Naive thymus-derived CD4-positive, alpha-beta T cell (primary cell): ENCODE data around the gene CYRIA. TPM values are rescaled to one million over a fixed set of nuclear protein-coding genes. Genes with fewer than 3 reads are reported as not detected.

Source experiments
- ATAC-seq: fragments of 150-1000 bp; cut with Tn5 transposase; 2 replicates; pipeline ENCODE4 v1.10.0; 2021; ENCODE audit warnings: mild to moderate bottlenecking, moderate library complexity
- CTCF ChIA-PET: fragments of 350-600 bp; sonication (Branson Sonifier 250); formaldehyde crosslinking; loops from one replicate; lab custom pipeline; 2021; ENCODE audit warnings: antibody characterized with exemption; lab: Charles Lee
- POLR2A ChIA-PET: fragments of 350-600 bp; sonication (Branson Sonifier 250); formaldehyde crosslinking; loops from one replicate; lab custom pipeline; 2021; ENCODE audit warnings: antibody characterized with exemption, inconsistent platforms; lab: Charles Lee
- DNase-seq, 9 donors: peaks; one replicate each; pipeline versions ENCODE4 v3.0.0 to v3.0.0-alpha.2; 2020 to 2022; ENCODE audit warnings: mixed read lengths in 1 of 9
- H3K27ac ChIP-seq: one replicate; pipeline ENCODE4 v1.7.0; 2013; ENCODE audit warnings: mild to moderate bottlenecking, low read depth, low read length, moderate library complexity
- H3K27me3 ChIP-seq, 2 donors: one replicate each; pipeline ENCODE4 v1.7.0; 2013; ENCODE audit warnings: low read length in 2 of 2, mild to moderate bottlenecking in 2 of 2, moderate library complexity in 2 of 2; ENCODE audit not compliant: control insufficient read depth in 2 of 2, insufficient read depth in 2 of 2
- H3K36me3 ChIP-seq, 3 experiments: 1 replicate in 2 of 3; 2 replicates in 1 of 3; pipeline ENCODE4 v1.7.0; 2013; ENCODE audit warnings: low read length in 3 of 3, mild to moderate bottlenecking in 3 of 3, moderate library complexity in 1 of 3; ENCODE audit not compliant: insufficient read depth in 3 of 3, control insufficient read depth in 2 of 3
- H3K4me1 ChIP-seq, 2 donors: one replicate each; pipeline ENCODE4 v1.7.0; 2013; ENCODE audit warnings: low read length in 2 of 2, mild to moderate bottlenecking in 2 of 2, moderate library complexity in 1 of 2; ENCODE audit not compliant: control insufficient read depth in 2 of 2, insufficient read depth in 2 of 2
- H3K4me3 ChIP-seq: 2 replicates; pipeline ENCODE4 v1.7.0; 2013; ENCODE audit warnings: mild to moderate bottlenecking, low read length
- H3K9me3 ChIP-seq, 3 experiments: 1 replicate in 2 of 3; 2 replicates in 1 of 3; pipeline ENCODE4 v1.7.0; 2013; ENCODE audit warnings: low read length in 3 of 3; ENCODE audit not compliant: control insufficient read depth in 2 of 3
- H3K27ac Mint-ChIP-seq, 9 donors: one replicate each; pipeline ENCODE4 v1.8.0; 2020 to 2022; ENCODE audit warnings: mixed read lengths in 9 of 9, mild to moderate bottlenecking in 8 of 9, moderate library complexity in 5 of 9, inconsistent platforms in 2 of 9
- H3K27me3 Mint-ChIP-seq, 5 donors: one replicate each; pipeline ENCODE4 v1.8.0; 2021 to 2022; ENCODE audit warnings: mixed read lengths in 5 of 5, mild to moderate bottlenecking in 1 of 5
- H3K36me3 Mint-ChIP-seq, 5 donors: one replicate each; pipeline ENCODE4 v1.8.0; 2020 to 2022; ENCODE audit warnings: mixed read lengths in 5 of 5, mild to moderate bottlenecking in 3 of 5, inconsistent platforms in 1 of 5
- H3K4me1 Mint-ChIP-seq, 7 donors: one replicate each; pipeline ENCODE4 v1.8.0; 2020 to 2022; ENCODE audit warnings: mixed read lengths in 7 of 7, mild to moderate bottlenecking in 3 of 7, inconsistent platforms in 1 of 7
- H3K4me3 Mint-ChIP-seq, 10 donors: one replicate each; pipeline ENCODE4 v1.8.0; 2020 to 2022; ENCODE audit warnings: mild to moderate bottlenecking in 10 of 10, mixed read lengths in 10 of 10, moderate library complexity in 6 of 10, inconsistent platforms in 2 of 10
- H3K9me3 Mint-ChIP-seq, 11 donors: one replicate each; pipeline ENCODE4 v1.8.0; 2020 to 2022; ENCODE audit warnings: mixed read lengths in 11 of 11, mild to moderate bottlenecking in 4 of 11, inconsistent platforms in 1 of 11, moderate library complexity in 1 of 11
- intact Hi-C, 2 donors: fragments of 100-400 bp; cut with micrococcal nuclease; formaldehyde crosslinking; loops; one replicate each; pipeline ENCODE4 v1.15.1; 2023
- polyA plus RNA-seq, 2 donors: library from polyadenylated mRNA; unstranded; fragments of 300-500 nt; fragmentation: Illumina TruSeq; gene quantifications; one replicate each; pipeline ENCODE4 v1.2.3, GENCODE V29; 2021
- total RNA-seq, 6 experiments: library from RNA in 5 of 6; stranded (reverse) in 5 of 6; gene quantifications; 1 replicate in 5 of 6; 2 replicates in 1 of 6; pipeline ENCODE4 v1.2.3 and lab custom pipeline; 2021 to 2026

CYRIA gene
- total and polyA plus RNA-seq, 7 experiments from 2014 or later, result 0.16 to 48.7 (median 1.1) TPM

- ChIA-PET CTCF (interaction anchor here (1.6 kb wide), 1 partner anchor 12 kb away, joined by 3 read pairs; no protein-coding TSS in a partner anchor), POLR2A (no interaction called here)
- no peaks in the 10 kb centered on the region for H3K27me3 ChIP-seq
- ATAC-seq (no peak), DNase-seq (no peak)
- H3K4me1 Mint-ChIP-seq, result peaks cover 15 to 22% (median 20%) of the 10 kb centered on the region in 7 donors
- H3K27me3 Mint-ChIP-seq, result peaks cover 0 to 4% (median 0%) of the 10 kb centered on the region in 5 donors
- no peaks in the 10 kb centered on the region for H3K9me3 ChIP-seq
- no peak overlapping the region for H3K27ac ChIP-seq
- no peak overlapping the region for H3K4me3 Mint-ChIP-seq
- peaks cover 0 to 10% (median 0%) of the 10 kb centered on the region in 11 donors for H3K9me3 Mint-ChIP-seq
- H3K36me3 ChIP-seq, result no peaks in the 10 kb centered on the region
- H3K27ac Mint-ChIP-seq, result no peak overlapping the region
- H3K36me3 Mint-ChIP-seq, result peaks cover 0 to 10% (median 0%) of the 10 kb centered on the region in 5 donors
- no peak overlapping the region for H3K4me3 ChIP-seq
- peaks cover 0 to 12% of the 10 kb centered on the region in 2 donors for H3K4me1 ChIP-seq
- intact Hi-C loops, result no loop called here
These were observed 24.8 kb downstream of the CYRIA start for GRCh38 chr2:16640867-16641266.

GRCh38 chr2:16640001-16640700, 25.5 kb downstream of the CYRIA start:
- ATAC-seq (no peak), DNase-seq (no peak)
- intact Hi-C loops, result no loop called here
- no peak overlapping the region for H3K4me3 ChIP-seq
- Mint-ChIP-seq H3K27ac (no peak overlapping the region), H3K4me1 (peaks cover 15 to 29% (median 24%) of the 10 kb centered on the region in 7 donors), H3K27me3 (peaks cover 0 to 4% (median 0%) of the 10 kb centered on the region in 5 donors), H3K9me3 (peaks cover 0 to 10% (median 0%) of the 10 kb centered on the region in 11 donors), H3K36me3 (peaks cover 0 to 10% (median 0%) of the 10 kb centered on the region in 5 donors), H3K4me3 (no peak overlapping the region)
- ChIA-PET CTCF (no interaction called here), POLR2A (no interaction called here)
- H3K9me3 ChIP-seq, result no peaks in the 10 kb centered on the region
- H3K27me3 ChIP-seq, result no peaks in the 10 kb centered on the region
- H3K36me3 ChIP-seq, result no peaks in the 10 kb centered on the region
- H3K27ac ChIP-seq, result no peak overlapping the region
- H3K4me1 ChIP-seq, result peaks cover 0 to 12% of the 10 kb centered on the region in 2 donors

- H3K27me3 ChIP-seq, result no peaks in the 10 kb centered on the region
- H3K4me1 ChIP-seq, result peaks cover 0 to 12% of the 10 kb centered on the region in 2 donors
- H3K27me3 Mint-ChIP-seq, result peaks cover 0 to 7% (median 0%) of the 10 kb centered on the region in 5 donors
- no peak for DNase-seq
- H3K9me3 ChIP-seq, result no peaks in the 10 kb centered on the region
- no peaks in the 10 kb centered on the region for H3K36me3 ChIP-seq
- ChIA-PET POLR2A (no interaction called here), CTCF (interaction anchor here (1.1 kb wide), 1 partner anchor 17 kb away, joined by 3 read pairs; no protein-coding TSS in a partner anchor)
- H3K4me3 Mint-ChIP-seq, result peak overlapping the region in 4 of 10 donors; percentile 28 to 59 (median 48)
- peaks cover 0 to 10% (median 0%) of the 10 kb centered on the region in 11 donors for H3K9me3 Mint-ChIP-seq
- peak overlapping the region in 2 of 9 donors; percentile 26 to 46 for H3K27ac Mint-ChIP-seq
- H3K27ac ChIP-seq, result no peak overlapping the region
- H3K4me1 Mint-ChIP-seq, result peaks cover 15 to 29% (median 24%) of the 10 kb centered on the region in 7 donors
- no peak overlapping the region for H3K4me3 ChIP-seq
- peaks cover 0 to 10% (median 0%) of the 10 kb centered on the region in 5 donors for H3K36me3 Mint-ChIP-seq
- intact Hi-C loops, result no loop called here
- ATAC-seq, result no peak
These were observed 26.2 kb downstream of the CYRIA start for GRCh38 chr2:16639431-16639830.

DNA sequence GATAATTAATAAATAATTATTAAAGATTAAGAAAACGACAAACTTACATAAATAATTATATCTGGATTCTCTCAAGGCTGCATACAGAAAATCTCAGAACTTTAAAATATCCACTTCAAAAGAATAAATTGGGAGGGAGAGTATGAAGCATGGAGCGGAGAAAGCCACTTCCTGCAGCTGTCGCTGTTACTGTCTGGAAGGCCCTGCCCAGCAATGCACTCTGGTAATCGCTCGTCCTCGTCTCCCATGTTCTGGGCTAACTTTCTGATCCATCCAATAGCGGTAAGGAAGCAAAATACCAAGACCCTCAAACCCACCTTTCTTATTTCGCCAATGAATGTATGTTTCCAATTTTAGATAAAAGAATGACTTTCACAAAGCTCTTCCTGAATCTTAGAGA, 26.7 kb downstream of the CYRIA start:
- peaks cover 0 to 10% (median 0%) of the 10 kb centered on the region in 11 donors for H3K9me3 Mint-ChIP-seq
- Histone ChIP-seq H3K4me1 (peaks cover 0 to 12% of the 10 kb centered on the region in 2 donors), H3K4me3 (no peak overlapping the region), H3K9me3 (no peaks in the 10 kb centered on the region), H3K27ac (no peak overlapping the region), H3K27me3 (no peaks in the 10 kb centered on the region), H3K36me3 (no peaks in the 10 kb centered on the region)
- H3K27ac Mint-ChIP-seq, result peak overlapping the region in 3 of 9 donors; percentile 26 to 57 (median 46)
- ChIA-PET CTCF (interaction anchor here (1.1 kb wide), 1 partner anchor 17 kb away, joined by 3 read pairs; no protein-coding TSS in a partner anchor), POLR2A (no interaction called here)
- peaks cover 0 to 7% (median 5%) of the 10 kb centered on the region in 5 donors for H3K27me3 Mint-ChIP-seq
- ATAC-seq (no peak), DNase-seq (peak in 2 of 9 donors; percentile 28 to 33)
- intact Hi-C loops, result no loop called here
- peaks cover 0 to 10% (median 0%) of the 10 kb centered on the region in 5 donors for H3K36me3 Mint-ChIP-seq
- H3K4me1 Mint-ChIP-seq, result peaks cover 15 to 29% (median 24%) of the 10 kb centered on the region in 7 donors
- H3K4me3 Mint-ChIP-seq, result peak overlapping the region in 5 of 10 donors; percentile 28 to 64 (median 49)

DNA sequence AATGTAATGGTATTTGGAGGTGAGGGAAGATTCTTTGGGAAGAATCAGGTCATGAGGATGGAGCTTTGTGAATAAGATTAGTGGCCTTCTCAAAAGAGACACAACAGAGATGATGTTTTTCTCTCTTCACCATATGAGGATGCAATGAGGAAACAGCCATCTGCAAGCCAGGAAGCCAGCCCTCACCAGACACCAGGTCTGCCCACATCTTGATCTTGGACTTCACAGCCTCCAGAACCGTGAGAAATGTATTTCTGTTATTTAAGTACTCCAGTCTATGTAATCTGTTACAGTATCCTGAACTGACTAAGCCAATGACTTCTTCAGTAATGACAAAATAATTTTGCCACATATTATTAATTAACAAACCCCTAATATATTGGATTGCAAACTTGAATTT, 28.3 kb downstream of the CYRIA start:
- Mint-ChIP-seq H3K27me3 (peaks cover 0 to 8% (median 6%) of the 10 kb centered on the region in 5 donors), H3K27ac (no peak overlapping the region), H3K9me3 (peaks cover 0 to 10% (median 0%) of the 10 kb centered on the region in 11 donors), H3K4me3 (peak overlapping the region in 1 of 10 donors; percentile 17), H3K36me3 (peaks cover 0 to 10% (median 0%) of the 10 kb centered on the region in 5 donors), H3K4me1 (peaks cover 15 to 29% (median 24%) of the 10 kb centered on the region in 7 donors)
- Histone ChIP-seq H3K4me3 (no peak overlapping the region), H3K4me1 (peaks cover 0 to 12% of the 10 kb centered on the region in 2 donors), H3K27ac (no peak overlapping the region), H3K36me3 (no peaks in the 10 kb centered on the region), H3K27me3 (no peaks in the 10 kb centered on the region), H3K9me3 (no peaks in the 10 kb centered on the region)
- intact Hi-C loops, result no loop called here
- ChIA-PET CTCF (interaction anchor here (1.0 to 1.3 kb wide), 2 partner anchors 8 to 23 kb away, joined by 3 read pairs; no protein-coding TSS in a partner anchor), POLR2A (interaction anchor here (1.3 kb wide), 1 partner anchor 19 kb away, joined by 3 read pairs; no protein-coding TSS in a partner anchor)
- DNase-seq (no peak), ATAC-seq (no peak)

GRCh38 chr2:16635791-16636699, 29.6 kb downstream of the CYRIA start:
- peaks cover 0 to 12% of the 10 kb centered on the region in 2 donors for H3K4me1 ChIP-seq
- POLR2A ChIA-PET, result interaction anchor here (1.3 kb wide), 1 partner anchor 18 kb away, joined by 3 read pairs; no protein-coding TSS in a partner anchor
- peaks cover 0 to 10% (median 0%) of the 10 kb centered on the region in 5 donors for H3K36me3 Mint-ChIP-seq
- ATAC-seq (peak; percentile 42), DNase-seq (no peak)
- H3K27ac Mint-ChIP-seq, result no peak overlapping the region
- H3K4me3 ChIP-seq, result no peak overlapping the region
- intact Hi-C loops, result no loop called here
- no peaks in the 10 kb centered on the region for H3K27me3 ChIP-seq
- CTCF ChIA-PET, result interaction anchor here (1.0 to 1.3 kb wide), 2 partner anchors 10 to 22 kb away, joined by 3 read pairs; no protein-coding TSS in a partner anchor
- no peaks in the 10 kb centered on the region for H3K9me3 ChIP-seq
- H3K27me3 Mint-ChIP-seq, result peaks cover 0 to 8% (median 7%) of the 10 kb centered on the region in 5 donors
- H3K36me3 ChIP-seq, result no peaks in the 10 kb centered on the region
- H3K27ac ChIP-seq, result no peak overlapping the region
- peak overlapping the region in 1 of 10 donors; percentile 58 for H3K4me3 Mint-ChIP-seq
- H3K4me1 Mint-ChIP-seq, result peaks cover 15 to 29% (median 24%) of the 10 kb centered on the region in 7 donors
- H3K9me3 Mint-ChIP-seq, result peaks cover 0 to 10% (median 0%) of the 10 kb centered on the region in 11 donors
